Measurements from ENCODE around the gene HMCN1.

DNA sequence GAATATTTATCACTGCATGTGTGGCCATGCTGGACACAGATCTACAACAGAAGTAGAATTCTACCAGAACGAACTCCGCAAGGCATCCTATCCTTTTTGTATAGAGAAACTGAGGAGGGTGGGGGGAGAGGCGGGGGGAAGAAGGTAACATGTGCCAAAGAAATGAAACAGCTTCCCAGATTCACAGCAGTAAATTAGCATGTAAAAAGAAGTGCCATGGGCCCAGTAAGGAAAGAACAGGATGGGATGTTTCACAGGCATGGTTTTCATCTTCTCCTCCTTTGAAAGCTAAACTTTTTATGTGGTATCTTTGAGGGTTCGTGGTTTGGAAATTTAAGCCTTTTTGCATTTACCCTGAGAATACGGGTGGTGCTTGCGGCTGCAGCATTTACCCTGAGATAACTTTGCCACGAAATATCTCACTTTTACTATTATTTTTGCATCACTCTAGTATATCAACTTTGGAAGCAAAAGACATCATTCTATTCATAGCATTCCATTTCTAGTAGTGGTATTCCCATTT, 471.9 kb downstream of the HMCN1 start:
- TF ChIP-seq, protein P1, sequence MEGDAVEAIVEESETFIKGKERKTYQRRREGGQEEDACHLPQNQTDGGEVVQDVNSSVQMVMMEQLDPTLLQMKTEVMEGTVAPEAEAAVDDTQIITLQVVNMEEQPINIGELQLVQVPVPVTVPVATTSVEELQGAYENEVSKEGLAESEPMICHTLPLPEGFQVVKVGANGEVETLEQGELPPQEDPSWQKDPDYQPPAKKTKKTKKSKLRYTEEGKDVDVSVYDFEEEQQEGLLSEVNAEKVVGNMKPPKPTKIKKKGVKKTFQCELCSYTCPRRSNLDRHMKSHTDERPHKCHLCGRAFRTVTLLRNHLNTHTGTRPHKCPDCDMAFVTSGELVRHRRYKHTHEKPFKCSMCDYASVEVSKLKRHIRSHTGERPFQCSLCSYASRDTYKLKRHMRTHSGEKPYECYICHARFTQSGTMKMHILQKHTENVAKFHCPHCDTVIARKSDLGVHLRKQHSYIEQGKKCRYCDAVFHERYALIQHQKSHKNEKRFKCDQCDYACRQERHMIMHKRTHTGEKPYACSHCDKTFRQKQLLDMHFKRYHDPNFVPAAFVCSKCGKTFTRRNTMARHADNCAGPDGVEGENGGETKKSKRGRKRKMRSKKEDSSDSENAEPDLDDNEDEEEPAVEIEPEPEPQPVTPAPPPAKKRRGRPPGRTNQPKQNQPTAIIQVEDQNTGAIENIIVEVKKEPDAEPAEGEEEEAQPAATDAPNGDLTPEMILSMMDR (IDR thresholded peaks at IDR 0.05): no peak
- TF ChIP-seq POLR2AphosphoS5 (IDR thresholded peaks at IDR 0.05): no peak
- no peak for TF ChIP-seq EP300 (IDR thresholded peaks at IDR 0.05)
- no peak for TF ChIP-seq POLR2A (IDR thresholded peaks at IDR 0.05)

Data from upper lobe of left lung (tissue), 4 donors.